Pulmonary artery endothelial cell (primary cell): ENCODE data around the gene ASIC4. TPM values are rescaled to one million over a fixed set of nuclear protein-coding genes. Genes with fewer than 3 reads are reported as not detected.

Experiments
- DNase-seq: peaks from one replicate; pipeline ENCODE4 v3.0.0-alpha.2; 2011; ENCODE audit warnings: low read depth, low spot score
- total RNA-seq: library from RNA; depleted of rRNA; stranded (reverse); fragments of >200 nt; gene quantifications from 2 replicates; pipeline ENCODE4 v1.2.3, GENCODE V29; 2014

Gene ASIC4
- total RNA-seq, 1 donor from 2014 or later = not detected

- peak; percentile 20 for DNase-seq
Measured at GRCh38 chr2:219497495-219498279, 16.6 kb upstream of the ASIC4 start.

GRCh38 chr2:219498280-219499057, 15.8 kb upstream of the ASIC4 start, which contains the start of gene GMPPA:
GMPPA (plus strand) TSS chr2:219498891; CDS start chr2:219499976, 1,085 bp downstream.
- DNase-seq = peak; percentile 94

- no peak for DNase-seq
Measured at GRCh38 chr2:219499058-219499307, 15.3 kb upstream of the ASIC4 start.

- DNase-seq = no peak
Measured at GRCh38 chr2:219499555-219499954, 14.7 kb upstream of the ASIC4 start.

- no peak for DNase-seq
Measured at GRCh38 chr2:219500135-219500534, 14.1 kb upstream of the ASIC4 start.

DNA sequence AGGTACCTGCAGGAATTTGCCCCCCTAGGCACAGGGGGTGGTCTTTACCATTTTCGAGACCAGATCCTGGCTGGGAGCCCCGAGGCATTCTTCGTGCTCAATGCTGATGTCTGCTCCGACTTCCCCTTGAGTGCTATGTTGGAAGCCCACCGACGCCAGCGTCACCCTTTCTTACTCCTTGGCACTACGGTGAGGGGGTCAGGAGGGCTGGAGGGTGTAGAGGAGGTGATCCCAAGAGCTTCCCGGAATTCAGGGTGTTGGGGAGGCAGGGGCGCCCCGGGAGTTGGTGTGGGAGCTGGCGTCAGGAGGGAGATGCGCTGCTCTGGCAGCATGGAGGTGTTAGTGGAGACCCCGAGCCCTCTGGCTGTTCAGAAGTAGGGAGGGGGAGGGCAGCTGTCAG, 12.4 kb upstream of the ASIC4 start:
- no peak for DNase-seq

- no peak for DNase-seq
Measured at GRCh38 chr2:219502618-219503017, 11.7 kb upstream of the ASIC4 start.

DNA sequence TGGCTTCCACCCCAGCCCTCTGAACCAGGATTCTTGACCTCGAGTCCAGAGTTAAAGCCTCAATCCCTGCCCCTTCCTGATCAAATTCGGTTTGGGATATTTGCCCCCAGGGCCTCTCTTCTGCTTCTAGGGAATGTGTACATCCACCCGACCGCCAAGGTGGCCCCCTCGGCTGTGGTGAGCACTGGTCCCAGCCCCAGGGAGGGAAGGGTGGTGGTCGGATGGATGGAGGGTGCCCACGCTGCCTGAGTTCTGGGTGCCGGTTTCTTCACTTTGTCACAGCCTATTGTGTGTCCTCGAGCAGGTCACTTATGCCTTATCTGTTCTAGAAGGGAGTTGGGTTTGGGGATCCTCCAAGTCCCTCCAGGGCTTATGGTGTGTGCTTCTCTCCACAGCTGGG, 8.7 kb upstream of the ASIC4 start:
- no peak for DNase-seq

GRCh38 chr2:219506153-219506801, 8.0 kb upstream of the ASIC4 start:
- DNase-seq = no peak

DNA sequence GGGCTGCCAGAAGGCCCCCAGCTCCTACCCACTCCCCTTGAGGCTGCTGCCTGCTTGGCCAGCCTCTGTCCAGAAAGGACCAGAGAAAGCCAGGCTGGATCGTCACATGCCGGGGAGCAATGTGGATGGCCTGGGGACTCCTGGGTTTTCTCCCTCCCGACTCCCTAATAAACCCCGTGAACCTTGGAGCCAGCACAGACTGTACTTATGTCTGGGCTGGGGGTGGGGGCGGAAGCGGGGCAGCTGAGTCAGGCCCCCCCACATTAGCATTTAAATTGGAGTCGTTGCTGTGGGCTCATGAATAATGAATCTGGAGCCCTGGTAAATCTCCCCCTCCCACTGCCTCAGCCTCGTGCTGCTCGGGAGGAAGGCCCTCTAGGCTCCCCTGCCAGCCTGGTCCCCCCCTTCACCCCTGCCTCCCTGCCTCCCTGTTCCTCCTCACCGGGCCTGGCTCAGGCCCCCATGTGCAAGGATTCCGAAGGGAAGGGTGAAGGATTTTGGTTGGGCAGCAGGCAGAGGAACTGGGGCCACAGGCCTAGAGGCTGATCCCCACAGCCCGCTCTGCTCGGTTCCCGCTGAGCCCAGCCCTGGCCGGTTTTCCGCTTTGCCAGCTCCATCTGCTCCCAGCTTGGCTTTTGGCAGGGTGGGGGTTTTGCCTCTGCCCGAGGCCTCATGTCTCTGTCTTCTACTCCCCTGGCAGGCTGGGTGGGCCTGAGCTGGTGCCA, 7.3 kb upstream of the ASIC4 start:
- no peak for DNase-seq

GRCh38 chr2:219507581-219508443, 6.5 kb upstream of the ASIC4 start:
- no peak for DNase-seq

DNA sequence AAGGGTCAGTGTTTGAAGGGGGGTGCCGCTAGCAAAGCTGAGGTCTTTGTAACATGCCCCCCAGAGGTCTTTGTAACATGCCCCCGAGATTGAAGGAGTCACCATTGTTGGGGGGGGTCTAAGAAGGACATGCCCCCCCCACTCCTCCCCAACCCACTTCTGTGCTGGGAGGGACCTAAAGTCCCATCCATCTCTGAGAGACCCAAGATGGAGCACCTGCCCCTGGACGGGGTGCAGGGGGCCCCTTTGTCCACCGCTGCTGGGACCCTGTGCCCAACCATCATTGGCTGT, 5.9 kb upstream of the ASIC4 start:
- no peak for DNase-seq

- DNase-seq = no peak
Measured at GRCh38 chr2:219508971-219509779, 5.1 kb upstream of the ASIC4 start.

DNA sequence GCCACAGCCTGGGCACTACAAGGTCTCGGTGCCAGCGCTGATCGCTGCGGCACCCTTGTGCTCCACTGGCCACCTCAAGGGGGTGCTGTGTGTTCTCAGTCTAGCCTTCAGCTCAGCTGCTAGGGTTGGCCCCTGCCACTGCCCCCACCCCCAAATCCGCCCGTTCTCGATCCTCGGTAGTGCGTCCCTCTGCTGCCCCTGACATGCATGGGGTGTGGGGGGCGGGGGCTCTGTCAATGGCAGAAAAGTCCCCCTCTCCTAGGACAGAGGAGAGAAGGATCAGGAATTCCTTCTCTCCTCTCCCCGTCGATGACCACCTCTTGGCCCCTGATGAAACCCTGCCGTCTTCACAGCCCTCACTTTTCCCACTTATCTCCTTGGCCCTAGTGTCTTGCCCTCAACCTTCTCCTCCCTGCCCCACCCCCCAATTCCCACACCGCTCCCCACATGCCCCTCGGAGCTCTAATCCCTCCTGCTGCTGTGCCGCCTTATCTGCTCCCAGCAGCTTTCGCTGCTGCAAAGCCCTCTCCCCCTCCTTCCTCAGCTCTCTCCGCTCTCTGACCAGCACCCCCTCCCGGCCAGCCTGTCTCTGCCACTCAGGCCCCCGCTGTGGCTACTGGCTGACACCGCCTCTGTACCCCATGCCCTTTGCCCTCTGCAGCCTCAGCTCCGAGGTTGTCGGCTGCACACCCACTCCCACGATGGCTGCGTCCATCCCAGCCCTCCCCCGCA, 4.3 kb upstream of the ASIC4 start:
- peak; percentile 17 for DNase-seq

- no peak for DNase-seq
Measured at GRCh38 chr2:219510512-219511135, 3.7 kb upstream of the ASIC4 start.

GRCh38 chr2:219511547-219512325, 2.5 kb upstream of the ASIC4 start:
- DNase-seq = no peak

DNA sequence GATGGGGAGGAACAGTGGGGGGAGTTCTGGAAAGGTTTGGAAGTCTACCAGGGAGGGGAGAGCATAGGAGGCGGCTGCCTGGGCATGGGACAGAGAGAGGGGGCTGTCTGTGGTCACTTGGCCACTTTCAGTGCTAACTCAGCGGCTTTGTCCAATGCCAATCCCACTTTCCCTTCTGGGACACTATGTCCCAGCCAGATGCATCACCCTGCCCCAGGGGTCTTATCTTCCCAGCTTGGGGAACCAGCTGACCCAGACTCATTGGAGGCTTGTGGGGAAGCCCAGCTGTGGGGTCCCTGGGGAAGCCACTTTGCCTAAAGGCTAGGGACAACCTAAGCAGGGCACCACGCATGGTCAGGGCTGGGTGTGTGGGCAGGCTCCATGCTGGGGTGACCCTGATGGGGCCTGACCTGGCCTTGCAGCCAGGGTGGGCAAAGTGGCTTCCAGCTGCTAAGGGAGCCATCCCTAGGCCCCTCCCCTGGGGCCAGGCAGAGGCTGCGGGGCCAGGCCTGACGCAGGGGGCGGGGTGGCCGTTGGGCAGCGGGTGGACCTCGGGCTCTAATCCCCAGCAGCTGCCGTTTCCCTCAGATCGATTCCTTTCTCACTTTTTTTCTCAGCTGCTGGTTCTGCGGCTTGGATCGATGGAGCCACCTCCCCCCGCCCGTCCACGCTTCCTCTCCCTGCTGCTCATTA, 1.6 kb upstream of the ASIC4 start:
- no peak for DNase-seq

DNA sequence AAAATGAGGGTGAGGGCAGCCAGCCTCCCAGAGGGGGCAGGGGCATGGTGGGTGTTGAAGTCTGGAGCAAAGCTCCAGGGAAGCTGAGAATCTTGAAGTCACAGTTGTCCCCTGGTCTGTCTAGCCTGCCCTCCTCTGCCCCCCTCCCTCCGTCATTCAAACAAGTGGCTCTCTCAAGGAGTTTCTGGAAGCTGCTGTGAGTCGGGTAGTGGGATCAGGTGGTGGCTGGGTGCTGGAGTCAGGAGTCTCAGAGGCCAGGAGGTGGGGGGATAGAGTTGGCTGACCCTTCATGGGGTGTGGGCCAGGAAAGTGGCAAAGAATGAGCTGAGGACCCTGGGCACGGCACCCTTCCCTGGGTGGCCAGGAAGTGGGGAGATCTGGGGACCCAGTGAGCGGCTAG, 495 bp upstream of the ASIC4 start:
- no peak for DNase-seq
